Posterior cingulate gyrus (tissue), 11 donors: ENCODE measurements around the gene TBC1D25.

Source experiments
- DNase-seq, 10 donors: peaks; one replicate each; pipeline versions ENCODE4 v3.0.0 to v3.0.0-alpha.2; 2020 to 2021; ENCODE audit warnings: mixed read lengths in 3 of 10
- intact Hi-C: fragments of 100-400 bp; cut with DNase I; formaldehyde crosslinking; loops from one replicate; pipeline ENCODE4 v1.15.1; 2023

Gene TBC1D25

GRCh38 chrX:48539345-48540027, at the start of gene TBC1D25:
Gene TBC1D25, plus strand, starts transcription at chrX:48539714. Its CDS starts 84 bp downstream, at chrX:48539798.
- intact Hi-C loops = loop anchor here (1.0 kb wide), 1 partner anchor 64 kb away; no protein-coding TSS in a partner anchor
- DNase-seq = peak; percentile 86 to 99 (median 90)

DNA sequence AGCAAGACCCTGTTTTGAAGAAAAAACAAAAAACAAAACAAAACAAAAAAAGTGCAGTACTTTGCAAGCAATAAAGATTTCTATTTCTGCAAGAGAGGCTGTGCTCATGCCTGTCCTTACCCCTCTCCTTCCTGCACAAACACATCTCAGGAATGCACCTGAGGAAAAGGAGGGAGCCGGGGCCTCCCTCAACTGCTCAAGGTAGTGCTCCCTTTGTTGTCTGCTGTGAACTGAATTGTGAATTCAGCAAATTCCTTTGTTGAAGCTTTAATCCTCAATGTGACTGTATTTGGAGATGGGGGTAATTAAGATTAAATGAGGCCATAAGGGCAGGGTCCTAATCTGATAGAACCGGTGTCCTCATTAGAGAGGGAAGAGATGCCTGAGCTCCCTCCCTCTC, 49.6 kb upstream of the TBC1D25 start:
- intact Hi-C loops = no loop called here

GRCh38 chrX:48490661-48491060, 48.9 kb upstream of the TBC1D25 start:
- intact Hi-C loops = no loop called here

More for the DNA sequence above, 49.6 kb upstream of the TBC1D25 start:
- DNase-seq = peak in 1 of 10 donors; percentile 15

DNA sequence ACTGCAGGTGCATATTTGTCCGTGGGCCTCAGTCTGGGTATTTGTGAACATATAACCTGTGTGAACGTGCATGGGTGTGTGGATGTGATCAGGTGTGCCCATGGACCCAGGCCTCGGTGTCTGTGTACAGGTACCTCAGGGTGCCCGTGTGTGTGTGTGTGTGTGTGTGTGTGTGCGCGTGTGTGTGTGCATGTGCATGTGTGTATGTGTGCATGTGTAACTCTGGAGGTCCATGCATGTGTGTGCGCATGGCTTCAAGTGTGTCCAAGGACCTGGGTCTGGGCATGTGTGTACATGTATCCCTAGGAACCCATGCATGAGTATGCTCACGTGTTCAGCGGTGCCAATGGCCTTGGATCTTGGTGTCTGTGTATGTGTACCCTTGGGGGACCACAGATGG, 47.7 kb upstream of the TBC1D25 start:
- intact Hi-C loops = no loop called here
- DNase-seq = peak in 1 of 10 donors; percentile 20

More at GRCh38 chrX:48490661-48491060, 48.9 kb upstream of the TBC1D25 start:
- peak in 1 of 10 donors; percentile 62 for DNase-seq

GRCh38 chrX:48492293-48492910, 47.1 kb upstream of the TBC1D25 start:
- intact Hi-C loops = no loop called here

GRCh38 chrX:48493890-48494364, 45.6 kb upstream of the TBC1D25 start:
- peak in 3 of 10 donors; percentile 11 to 85 (median 21) for DNase-seq
- intact Hi-C loops = no loop called here

More at GRCh38 chrX:48492293-48492910, 47.1 kb upstream of the TBC1D25 start:
- peak in 1 of 10 donors; percentile 44 for DNase-seq

DNA sequence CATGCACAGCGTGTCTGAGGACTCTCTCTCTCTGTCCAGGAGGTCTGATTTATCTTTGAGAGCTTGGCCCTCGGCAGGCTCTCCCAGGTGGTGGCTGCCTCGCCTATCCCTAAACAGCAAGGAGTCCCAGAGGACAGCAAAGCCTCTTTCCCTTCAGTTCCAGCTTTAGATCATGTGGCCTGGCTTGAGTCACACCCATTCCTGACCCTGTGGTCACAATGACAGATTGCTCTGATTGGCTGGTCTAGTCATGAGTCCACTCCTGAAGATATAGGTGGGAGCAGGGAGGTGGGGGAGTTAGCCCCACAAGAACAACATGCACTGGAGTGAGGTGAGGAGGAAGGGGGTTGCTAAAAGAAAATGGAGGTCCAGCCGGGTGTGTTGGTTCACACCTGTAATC, 42.9 kb upstream of the TBC1D25 start:
- intact Hi-C loops = no loop called here
- peak in 1 of 10 donors; percentile 13 for DNase-seq

- intact Hi-C loops = no loop called here
- peak in 1 of 10 donors; percentile 65 for DNase-seq
These were observed 41.6 kb upstream of the TBC1D25 start for GRCh38 chrX:48497871-48498270.

GRCh38 chrX:48498374-48498809, 41.1 kb upstream of the TBC1D25 start:
- intact Hi-C loops = no loop called here
- DNase-seq = peak in 1 of 10 donors; percentile 84

DNA sequence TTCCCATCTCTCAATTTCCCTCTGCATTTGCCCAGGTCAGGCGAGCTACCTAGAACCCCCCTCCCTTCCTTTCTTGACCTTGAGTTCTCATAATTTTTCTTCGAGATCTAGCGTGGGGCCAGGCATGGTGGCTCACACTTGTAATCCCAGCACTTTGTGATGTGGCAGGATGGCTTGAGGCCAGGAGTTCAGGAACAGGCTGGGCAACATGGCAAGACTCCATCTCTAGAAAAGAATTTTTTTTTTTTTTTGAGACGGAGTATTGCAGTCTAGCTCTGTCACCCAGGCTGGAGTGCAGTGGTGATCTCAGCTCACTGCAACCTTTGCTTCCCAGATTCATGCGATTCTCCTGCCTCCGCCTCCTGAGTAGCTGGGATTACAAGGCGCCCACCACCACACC, 35.3 kb upstream of the TBC1D25 start:
- intact Hi-C loops = no loop called here
- peak in 1 of 10 donors; percentile 24 for DNase-seq

- intact Hi-C loops = no loop called here
- no peak for DNase-seq
These were observed 34.0 kb upstream of the TBC1D25 start for GRCh38 chrX:48505481-48505880.

DNA sequence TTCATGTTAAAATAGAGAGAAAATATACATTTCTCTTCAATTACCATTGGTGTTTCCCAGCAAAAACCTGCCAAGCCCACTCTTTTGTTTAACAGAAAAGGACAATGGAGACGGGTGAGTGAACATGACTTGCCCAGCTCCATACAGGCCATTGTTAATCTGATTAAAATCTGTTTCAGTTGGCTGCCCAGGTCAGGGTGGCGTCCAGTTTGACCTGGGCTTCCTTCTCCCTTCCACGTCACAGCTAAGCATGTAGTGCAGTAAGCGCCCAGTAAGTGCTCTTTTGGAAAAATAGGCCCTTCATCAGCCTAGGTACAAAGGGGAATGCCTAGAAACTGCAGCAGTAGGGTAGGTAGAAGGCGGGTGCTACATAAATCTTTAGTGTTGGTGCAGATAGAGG, 32.3 kb upstream of the TBC1D25 start:
- no peak for DNase-seq
- intact Hi-C loops = no loop called here

GRCh38 chrX:48508400-48509244, 30.9 kb upstream of the TBC1D25 start, which contains the start of gene PORCN:
Gene PORCN, plus strand, starts transcription at chrX:48508992. Its CDS starts 829 bp downstream, at chrX:48509821.
- intact Hi-C loops = no loop called here
- peak; percentile 72 to 97 (median 79) for DNase-seq

DNA sequence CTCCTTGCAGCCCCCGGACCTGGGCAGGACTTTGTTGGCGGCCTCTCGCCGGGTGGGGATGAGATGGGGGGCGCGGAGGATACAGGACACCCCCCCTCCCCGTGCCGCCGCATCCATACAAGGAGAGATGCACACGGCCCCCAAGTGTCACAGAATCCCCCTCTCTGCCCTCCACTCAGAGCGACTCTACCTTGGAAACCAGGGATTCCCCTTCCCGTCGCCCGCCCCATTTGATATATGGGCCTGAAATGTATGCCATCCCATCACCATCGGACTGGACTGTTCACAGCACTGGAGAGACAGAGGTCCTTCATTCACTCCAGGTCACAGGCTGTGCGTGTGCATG, 30.3 kb upstream of the TBC1D25 start:
- DNase-seq = no peak
- intact Hi-C loops = no loop called here

DNA sequence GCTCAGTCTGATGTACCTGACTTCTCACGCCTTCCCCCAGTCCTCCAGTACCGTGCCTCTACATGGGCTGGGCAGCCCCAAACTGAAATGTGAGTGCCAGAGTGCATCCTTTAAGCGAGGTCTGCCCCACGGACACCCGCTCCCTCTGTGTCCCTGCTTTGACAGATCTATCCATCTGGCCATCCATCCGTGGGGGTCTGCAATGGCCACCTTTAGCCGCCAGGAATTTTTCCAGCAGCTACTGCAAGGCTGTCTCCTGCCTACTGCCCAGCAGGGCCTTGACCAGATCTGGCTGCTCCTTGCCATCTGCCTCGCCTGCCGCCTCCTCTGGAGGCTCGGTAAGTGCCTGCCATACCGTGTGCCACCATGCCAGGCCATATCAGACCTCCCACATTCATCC, 29.9 kb upstream of the TBC1D25 start:
- intact Hi-C loops = no loop called here
- peak in 1 of 10 donors; percentile 73 for DNase-seq

- DNase-seq = peak in 1 of 10 donors; percentile 59
- intact Hi-C loops = no loop called here
These were observed 28.0 kb upstream of the TBC1D25 start for GRCh38 chrX:48511560-48511959.

- intact Hi-C loops = no loop called here
- DNase-seq = peak in 1 of 10 donors; percentile 62
These were observed 27.1 kb upstream of the TBC1D25 start for GRCh38 chrX:48512371-48512935.

GRCh38 chrX:48513670-48514069, 25.8 kb upstream of the TBC1D25 start:
- intact Hi-C loops = no loop called here

DNA sequence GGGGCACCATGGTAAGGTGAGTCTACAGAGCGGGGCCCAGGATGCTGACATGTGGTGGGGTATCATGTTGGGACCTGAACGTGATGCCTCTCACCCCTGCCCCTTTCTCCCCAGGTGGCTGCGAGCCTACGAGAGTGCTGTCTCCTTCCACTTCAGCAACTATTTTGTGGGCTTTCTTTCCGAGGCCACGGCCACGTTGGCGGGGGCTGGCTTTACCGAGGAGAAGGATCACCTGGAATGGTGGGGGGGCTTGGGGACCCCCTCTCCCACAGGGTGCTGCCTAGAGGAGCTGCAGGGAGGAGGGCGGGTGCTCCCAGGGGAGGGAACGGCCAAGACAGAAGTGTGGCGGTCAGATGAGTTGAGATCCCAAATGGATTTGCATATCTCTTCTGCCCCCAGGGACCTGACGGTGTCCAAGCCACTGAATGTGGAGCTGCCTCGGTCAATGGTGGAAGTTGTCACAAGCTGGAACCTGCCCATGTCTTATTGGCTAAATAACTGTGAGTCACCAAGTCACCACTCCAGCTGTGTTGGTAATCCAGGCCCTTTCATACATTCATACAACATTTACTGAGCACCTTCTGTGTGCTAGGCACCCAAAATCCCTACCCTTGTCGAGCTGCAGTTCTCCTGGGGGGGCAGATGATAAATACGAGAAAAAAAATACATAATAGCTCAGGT, 25.2 kb upstream of the TBC1D25 start:
- peak in 1 of 10 donors; percentile 76 for DNase-seq
- intact Hi-C loops = no loop called here

More at GRCh38 chrX:48513670-48514069, 25.8 kb upstream of the TBC1D25 start:
- peak in 1 of 10 donors; percentile 35 for DNase-seq
